Islet of Langerhans (tissue), 1 donor: ENCODE results near the gene TMEM167A.
A peak's percentile ranks its signal among the peaks of the same experiment; 100 is the strongest.

Source experiments
- FAIRE-seq: peaks from one replicate; lab custom pipeline; 2011; peaks lifted over from hg19 to GRCh38; lab: Jason Lieb, UNC

The TMEM167A gene, protein sequence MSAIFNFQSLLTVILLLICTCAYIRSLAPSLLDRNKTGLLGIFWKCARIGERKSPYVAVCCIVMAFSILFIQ

DNA sequence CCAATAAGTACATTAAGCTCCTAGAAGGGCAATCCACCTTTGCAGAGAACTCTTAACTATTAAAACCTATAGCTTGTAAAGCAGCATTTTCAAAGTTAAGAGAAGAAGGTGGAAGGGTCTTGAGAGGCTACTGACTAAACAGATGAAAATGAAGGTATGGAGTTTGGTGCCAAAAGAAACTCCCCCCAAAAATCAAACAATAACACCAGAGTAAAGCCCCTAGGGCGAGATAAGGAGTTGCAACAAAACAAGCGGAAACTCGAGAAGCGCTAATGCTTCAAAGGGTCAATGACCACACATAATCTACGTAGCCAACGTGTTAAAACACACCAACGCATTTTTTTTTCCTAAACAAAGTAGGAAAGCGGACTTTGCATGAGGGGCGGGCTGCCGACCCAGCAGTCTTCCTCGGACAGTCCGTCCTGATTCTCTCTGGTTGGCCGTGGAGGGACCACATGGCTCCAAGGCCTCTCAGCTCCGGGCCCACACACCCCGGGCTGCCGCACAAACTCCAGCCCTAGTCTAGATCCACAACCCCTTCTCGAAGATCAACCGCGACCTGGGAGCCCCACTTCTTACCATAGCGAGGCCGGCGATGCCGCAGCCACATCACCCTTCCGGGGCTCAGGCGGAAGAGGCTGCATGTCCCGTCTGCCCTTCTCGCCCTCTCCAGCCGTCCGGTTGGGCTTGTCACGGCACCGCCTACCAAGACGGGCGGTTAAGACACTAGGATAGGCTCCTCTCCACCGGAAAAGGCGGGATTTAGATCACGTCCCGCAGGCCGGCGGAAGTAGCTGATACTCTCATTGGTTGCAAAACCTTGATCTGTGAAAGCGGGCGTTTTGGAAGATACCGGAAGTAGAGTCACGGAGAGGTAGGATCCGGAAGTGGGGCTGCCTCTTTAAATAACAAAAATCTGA, at the start of gene TMEM167A, which contains the start of gene XRCC4:
Gene TMEM167A (minus strand): TSS at position 653 of the 920 bp plus-strand sequence. CDS start 71 bp downstream, at position 582.
Gene XRCC4 (plus strand): TSS at position 806 of the 920 bp plus-strand sequence. CDS start 27,373 bp downstream, outside the sequence.
- peak; percentile 99 for FAIRE-seq

DNA sequence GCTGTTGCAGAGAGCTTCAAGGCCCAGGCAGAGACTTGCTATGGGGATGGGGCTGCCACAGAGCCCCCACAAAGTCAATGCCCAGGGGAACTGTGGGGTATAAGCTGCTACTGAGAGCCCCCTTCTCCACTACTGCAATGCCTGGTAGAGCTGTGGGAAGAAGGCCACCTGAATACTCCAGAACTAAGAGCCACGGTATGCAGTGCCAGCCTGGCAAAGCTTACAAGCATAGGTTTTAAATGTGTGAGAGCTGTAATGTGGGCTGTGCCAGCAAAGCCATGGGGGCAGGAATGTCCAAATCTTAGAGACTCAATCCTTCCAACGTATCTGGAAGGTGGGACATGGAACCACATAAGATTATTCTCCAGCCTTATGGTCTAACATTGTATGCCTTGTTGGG, 49.3 kb upstream of the TMEM167A start:
- no peak for FAIRE-seq

DNA sequence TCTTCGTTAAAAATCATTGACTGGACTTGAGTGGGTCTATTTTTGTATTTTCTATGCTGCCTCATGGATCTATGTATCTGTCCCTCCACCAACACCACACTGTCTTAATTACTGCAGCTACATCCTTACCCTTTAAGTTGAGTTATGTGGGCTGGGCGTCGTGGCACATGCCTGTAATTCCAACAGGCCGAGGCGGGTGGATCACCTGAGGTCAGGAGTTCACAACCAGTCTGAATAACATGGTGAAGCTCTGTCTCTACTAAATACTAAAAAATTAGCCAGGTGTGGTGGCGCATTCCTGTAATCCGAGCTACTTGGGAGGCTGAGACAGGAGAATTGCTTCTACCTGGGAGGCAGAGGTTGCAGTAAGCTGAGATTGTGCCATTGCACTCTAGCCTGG, 48.4 kb upstream of the TMEM167A start:
- FAIRE-seq, result no peak

DNA sequence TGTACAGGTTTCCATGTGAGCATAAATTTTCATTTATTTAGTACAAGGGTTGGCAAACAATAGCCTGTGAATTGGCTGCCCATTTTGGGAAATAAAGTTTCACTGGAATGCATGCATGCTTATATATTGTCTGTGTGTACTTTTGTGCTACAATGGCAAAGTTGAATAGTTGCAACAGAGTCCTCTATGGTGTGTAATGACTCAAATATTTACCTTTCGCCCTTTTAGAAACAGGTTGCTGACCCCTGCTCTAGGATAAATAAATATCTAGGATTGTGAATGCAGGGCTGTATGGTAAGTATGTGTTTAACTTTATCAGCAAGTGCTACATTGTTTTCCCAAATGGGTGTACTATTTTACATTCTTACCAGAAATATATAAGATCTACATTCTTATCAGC, 47.4 kb upstream of the TMEM167A start:
- no peak for FAIRE-seq

DNA sequence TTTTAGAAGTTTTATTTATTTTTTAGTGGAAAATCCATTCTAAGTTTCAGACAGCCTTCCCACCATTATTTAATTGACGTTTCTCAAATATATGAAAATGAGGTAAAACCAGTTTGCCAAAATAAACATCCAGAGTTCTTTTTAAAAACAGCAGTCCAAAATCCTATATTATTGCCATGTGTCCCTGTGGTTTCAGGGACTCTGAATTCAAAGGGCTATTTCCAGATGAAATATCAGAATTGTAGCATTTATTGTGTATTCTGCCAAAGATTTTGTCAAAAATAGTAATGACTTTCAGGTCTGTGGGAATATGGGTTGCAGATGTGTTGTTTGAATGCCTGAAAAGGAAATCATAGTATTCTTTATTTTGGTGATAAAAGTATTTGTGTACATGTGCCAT, 41.8 kb upstream of the TMEM167A start:
- FAIRE-seq, result no peak

DNA sequence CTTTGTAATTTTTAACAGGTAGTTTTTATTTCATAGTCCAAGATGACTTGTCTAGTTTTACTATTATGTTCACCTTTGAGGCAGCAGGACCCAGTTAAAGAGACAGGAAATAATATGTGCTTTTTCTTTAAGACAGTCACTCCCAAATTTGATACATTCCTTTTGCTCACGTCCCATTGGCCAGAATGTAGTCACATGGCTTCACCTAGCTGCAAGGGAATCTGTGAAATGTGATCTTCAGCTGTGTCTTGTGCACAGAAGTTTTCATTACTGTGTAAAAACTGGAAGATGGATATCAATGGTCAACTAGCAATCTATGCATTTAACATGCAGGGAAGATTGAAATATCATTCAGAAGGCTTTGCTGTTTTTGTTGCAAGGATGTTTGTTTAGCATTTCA, 41.3 kb upstream of the TMEM167A start:
- FAIRE-seq, result no peak

DNA sequence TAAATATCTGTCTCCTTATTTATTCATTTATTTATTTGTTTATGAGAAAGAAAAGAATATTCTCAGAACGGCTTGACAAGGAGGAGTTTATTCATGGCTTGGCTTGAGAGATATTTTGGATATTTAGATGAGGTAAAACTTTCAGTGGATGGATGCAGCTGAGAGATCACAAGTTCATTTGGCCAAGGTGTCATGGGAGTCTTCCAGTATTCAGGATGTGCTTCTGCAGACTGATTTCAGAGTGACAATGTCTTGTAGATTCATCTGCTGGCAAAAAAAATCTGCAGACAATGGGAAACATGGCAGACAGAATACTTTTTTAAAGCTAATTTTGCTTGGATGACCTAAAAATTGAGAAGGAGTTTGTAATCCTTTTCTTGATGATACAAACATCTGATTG, 38.6 kb upstream of the TMEM167A start:
- no peak for FAIRE-seq

DNA sequence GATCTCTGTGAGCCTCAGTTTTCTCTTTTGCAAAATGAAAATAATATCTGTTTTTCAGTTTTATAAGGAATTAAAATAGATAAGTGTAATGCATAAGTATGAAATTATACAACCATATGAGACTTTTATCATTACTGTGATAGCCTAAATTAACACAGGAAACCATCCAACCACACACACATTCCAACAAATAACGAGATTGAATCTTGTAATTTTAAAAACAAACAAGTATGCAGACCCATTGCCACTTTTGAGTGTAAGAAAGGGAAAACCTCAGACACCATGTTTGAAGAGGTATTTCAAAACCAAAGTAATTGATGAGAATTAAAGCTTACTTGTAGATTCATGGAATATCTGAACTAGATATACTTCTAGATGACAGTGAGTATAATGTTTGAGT, 32.2 kb upstream of the TMEM167A start:
- FAIRE-seq, result no peak

DNA sequence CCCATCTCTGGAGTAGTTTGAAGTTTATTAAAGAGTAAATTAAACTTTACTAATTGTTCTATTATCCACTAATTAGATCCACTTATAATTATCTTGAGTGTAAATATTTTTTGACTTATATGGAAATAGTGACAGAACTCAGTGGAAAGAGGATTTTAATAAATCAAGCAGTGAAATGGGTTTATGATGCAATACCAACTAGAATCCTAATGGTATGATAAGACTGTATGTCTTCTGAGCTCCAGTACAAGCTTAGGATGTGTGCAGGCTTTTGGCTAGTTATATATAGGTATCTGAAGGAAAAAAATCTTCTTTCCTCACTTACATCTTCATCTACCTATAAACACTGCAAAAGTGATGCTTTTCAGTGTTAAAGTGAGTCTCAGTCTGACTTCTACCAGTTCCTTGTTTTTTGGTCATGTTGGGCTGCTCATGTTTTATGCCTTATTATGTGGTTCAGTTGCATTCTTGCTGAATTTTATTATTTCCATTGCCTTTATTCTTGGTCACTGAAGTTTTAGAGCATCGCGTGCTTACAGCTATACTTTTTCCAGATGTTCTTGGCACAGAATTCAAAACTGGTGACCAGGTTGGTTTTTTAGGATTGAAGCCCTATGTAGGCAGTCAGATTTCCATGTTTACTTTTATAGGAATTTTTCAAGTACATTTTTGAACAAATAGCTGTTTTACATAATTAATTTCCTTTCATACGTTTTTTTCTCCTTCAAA, 30.7 kb upstream of the TMEM167A start:
- no peak for FAIRE-seq

DNA sequence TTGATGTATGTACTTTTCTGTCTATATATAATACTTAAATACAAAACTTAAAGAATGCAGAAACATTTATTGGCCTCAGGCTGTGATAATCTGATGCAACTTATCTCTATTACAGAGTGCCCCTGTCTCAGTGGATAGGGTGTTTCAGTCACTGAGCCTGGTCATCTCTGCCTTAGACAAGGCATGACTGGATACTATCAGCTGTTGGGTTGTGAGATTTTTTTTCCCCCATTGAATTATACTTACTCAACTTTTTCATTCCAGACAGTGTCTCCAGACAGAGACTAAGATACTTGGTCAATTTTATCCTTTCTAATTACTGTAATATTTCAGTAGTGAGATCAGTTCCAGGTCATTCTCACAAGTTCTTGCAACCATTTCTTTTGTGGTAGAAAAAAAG, 26.8 kb upstream of the TMEM167A start:
- no peak for FAIRE-seq

DNA sequence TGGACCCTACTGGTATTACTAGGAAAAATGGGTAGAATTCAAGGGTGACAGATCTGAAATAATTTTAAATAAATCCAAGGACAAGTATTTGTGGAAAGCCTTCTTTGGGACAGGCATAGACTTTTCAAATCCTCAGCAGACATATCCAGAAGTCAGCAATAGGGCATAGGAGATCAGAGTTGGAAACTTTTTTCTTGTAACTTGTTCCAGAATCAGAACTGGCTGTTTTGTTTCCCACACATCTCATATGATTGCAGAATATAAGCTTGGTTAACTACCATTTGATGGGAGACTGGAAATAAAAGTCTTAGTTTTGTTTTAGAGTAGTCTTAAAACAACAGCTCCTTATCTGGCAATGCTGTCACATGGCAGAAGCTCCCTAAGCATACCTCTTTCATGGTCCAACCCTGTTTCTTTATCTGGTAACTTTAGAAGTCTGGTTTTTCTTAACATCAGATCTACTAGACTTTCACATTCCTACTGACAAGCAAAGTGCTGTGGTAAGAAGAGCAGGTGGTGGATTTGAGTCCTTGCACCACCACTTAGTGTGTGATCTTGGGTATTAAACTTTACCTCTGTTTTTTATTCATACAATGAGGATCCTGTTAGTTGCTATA, 25.3 kb upstream of the TMEM167A start:
- no peak for FAIRE-seq

DNA sequence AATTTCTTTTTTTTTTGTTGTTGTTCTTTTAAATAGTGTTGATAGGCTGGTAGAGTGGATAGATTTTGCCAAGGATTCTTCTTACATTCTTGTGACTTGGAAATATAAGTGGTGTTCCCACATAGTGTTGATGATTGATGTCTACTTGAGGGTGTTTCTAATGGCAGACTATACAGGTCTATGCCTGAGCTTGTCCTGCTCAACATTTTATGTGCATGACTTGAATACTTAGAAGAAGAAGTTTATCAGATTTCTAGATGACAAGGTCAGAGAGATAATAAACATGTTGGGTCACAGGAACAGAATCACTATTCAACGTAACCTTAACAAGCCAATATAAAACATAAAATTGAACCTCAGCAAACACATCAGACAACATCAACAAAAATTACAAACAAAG, 24.3 kb upstream of the TMEM167A start:
- FAIRE-seq, result no peak

DNA sequence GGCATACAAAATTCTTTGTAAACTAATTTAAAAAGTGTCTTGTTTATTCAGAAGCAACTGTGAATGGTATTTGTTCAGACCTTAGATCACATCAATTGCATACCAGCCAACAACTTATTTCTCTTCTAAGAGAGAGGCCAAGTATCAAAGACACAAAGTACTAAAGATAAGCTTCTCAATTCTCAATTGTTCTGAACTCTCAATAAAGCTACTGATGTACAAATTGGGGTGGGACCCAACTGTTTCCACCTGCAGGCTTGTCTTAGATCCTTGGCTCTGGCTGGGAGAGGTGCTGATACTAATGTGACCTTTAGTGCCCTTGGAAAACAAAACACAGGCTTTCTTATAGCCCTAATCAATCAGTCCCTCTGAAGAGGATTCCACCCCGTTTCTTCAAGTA, 22.3 kb upstream of the TMEM167A start:
- FAIRE-seq, result no peak

DNA sequence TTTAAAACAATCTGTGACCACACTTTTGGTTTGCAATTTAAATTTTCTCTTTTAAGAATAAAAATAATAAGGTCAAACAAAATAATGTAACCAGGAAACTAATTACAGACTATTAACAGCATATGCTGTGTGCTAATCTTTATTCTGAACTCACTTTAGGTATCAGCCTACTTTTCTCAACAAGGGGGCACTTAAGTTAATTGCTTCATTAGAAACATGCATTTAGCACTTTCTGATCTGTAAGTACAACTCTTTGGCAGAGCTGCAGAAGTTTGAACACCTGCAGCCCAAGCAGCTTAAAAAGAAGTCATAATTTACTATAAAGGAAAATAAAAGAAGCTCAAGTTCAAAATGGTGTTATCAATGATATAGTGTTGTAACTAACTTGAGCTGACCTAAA, 21.8 kb upstream of the TMEM167A start:
- FAIRE-seq, result peak; percentile 66

DNA sequence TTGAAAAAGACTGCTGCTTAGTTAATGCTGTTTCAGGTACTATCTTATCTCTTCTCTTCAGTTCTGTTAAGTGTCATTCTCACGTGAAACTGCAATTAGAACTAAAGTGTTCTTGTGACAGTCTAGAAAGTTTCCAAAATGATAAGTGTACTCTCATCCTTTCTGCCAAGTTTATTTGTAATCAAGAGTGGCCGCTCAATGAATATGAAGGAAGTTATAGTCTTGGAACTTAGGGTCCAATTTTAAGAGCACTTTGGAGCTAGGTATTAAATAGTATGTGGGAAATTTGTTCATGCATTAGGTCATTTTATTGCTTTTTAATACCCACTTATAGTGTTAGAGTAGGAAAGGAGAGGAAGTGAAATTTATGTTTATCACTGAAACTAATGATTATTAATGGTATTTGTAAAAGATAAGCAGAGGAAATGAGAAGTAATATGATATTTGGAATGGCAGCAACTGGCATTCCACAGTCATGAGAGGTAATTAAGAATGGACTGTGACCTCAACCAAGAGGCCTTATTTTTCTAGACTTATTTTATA, 20.6 kb upstream of the TMEM167A start:
- FAIRE-seq, result no peak

DNA sequence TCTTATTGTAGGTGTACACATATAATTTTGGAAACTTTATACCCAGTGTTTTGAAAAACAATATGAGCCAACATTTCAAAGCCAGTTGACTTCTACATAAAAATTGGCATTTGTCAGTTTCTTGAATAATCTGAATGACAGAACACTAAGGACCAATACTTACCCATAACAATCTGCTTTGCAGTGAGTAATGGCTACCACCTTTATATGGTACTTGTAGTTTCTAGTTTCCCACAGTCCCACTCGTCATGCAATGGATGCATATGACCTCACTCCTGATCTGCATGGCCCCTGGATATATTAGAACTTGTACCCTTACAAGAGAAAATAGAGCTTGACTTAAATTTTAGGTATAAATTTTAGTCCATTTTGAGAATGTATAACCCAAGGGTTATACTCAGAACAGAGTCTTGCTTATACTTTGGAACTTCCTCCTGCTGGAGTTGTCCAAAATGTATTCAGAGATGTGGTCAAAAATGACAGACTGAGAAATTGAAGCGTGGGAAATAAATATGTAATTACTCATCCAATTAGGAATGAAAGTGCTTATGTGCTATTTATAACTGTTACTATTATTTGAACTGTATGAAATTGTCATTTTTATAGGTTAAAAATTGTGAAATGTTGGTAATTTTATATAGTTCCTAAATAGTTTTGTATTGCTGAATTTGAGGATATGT, 19.6 kb upstream of the TMEM167A start:
- peak; percentile 66 for FAIRE-seq

DNA sequence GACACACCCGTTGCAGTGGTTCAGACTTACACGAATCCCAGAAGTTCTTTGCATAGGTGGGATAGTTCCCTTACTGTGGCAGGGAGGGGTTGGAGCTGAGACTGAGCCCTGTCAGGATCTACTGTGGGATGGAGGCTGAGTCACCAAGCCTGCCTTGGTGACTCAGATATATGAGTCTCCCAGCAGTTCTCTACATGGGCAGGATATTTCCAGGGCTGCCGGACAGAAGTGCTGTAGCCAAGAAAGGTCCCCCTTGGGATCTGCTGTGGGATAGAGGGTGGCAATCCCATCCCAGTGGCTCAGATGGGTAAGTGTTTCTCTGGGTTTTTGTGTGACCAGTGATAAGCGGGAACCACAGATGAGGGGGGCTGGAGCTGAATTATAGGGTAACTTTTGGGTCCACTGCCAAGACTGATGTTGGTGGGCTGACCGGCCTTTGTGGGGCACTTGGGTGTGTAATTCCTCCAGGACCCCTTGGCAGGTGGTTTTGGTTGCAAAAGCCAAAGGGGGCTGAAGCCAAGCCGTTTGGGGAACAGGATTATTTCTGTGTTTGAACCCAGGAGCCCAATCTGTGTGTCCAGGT, 18.9 kb upstream of the TMEM167A start:
- FAIRE-seq, result no peak

DNA sequence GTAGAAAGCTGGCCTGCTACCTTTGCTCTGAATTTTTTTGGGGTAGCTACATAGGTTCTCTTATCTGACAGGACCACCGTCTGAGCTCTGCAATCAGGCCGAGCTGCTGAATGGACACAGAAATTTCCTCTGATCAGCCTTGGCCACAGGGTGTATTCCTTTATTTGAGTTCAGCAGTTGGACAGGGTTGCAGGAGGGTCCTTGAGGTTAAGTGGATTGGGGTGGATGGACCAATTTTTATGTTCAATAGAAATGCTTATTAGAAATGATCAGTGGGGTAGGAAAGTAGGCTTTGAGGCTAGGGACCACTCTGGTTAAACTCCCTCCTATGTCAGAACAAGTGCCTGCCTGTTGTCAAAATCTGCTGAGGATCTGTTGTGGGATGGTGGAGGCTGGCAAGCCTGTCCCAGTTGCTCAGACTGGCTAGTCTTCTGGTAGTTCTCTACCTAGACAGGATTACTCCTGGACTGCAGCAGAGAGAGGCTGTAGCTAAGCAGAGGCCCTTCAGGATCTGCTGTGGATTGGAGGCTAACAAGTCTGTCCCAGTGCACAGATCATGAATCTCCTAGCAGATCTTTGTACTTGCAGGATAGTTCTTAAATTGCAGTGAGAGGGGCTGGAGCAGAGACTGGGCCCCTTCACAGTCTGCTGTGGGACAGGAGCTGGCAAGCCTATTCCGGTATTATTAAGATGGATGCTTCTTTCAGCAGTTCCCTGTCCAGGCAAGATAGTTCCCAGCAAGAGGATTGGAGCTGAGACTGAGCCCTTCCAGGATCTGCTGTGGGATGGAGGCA, 18.2 kb upstream of the TMEM167A start:
- FAIRE-seq, result no peak

DNA sequence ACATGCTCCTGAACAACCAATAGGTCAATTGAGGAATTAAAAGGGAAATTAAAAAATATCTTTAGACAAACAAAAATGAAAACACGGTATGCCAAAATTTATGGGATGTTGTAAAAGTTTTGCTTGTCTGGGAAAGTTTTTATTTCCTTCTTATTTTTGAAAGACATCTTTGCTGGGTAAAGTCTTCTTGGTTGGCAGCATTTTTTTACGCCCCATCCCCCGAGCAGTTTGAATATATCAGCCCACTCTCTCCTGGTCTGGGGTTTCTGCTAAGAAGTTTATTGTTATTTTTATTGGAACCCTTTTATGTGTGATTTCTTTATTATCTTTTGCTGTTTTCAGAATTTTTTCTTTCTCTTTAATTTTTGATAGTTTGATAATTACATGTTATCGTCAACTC, 16.5 kb upstream of the TMEM167A start:
- FAIRE-seq, result no peak

DNA sequence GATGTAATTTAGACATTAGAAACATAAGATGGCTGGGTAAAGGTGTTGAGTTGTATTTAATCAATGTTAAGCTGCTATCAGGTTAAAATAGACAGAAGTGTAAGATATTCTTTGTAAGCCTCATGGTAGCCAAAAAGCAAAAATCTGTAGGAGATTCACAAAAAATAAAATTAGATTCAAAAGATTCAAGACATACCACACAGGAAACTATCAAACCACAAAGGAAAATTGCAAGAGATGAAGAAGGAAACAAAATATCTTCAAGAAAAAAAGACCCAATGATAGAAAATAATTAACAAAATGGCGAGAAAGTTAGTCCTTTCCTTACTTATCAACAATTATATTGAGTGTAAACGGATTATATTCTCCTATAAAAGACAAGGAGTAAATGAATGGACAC, 15.4 kb upstream of the TMEM167A start:
- FAIRE-seq, result no peak

DNA sequence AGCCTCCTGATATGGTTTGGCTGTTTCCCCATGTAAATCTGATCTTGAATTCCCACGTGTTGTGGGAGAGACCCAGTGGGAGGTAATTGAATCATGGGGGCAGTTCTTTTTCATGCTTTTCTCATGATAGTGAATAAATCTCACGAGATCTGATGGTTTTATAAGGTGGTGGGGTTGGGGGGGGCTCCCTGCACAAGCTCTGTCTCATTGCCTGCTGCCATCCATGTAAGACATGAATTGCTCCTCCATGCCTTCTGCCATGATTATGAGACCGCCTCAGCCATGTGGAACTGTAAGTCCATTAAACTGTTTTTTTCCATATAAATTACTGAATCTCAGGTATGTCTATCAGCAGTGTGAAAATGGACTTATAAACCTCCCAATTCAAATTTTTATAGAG, 13.0 kb upstream of the TMEM167A start:
- FAIRE-seq, result no peak
